Esophagus squamous epithelium (tissue), 5 donors: Measurements from ENCODE around the gene DBNDD1. TPM values are rescaled to one million over a fixed set of nuclear protein-coding genes. Genes with fewer than 3 reads are reported as not detected.
A peak's percentile ranks its signal among the peaks of the same experiment; 100 is the strongest.

Experiments used
- DNase-seq: peaks from one replicate; lab custom pipeline; 2025; lab: John Stamatoyannopoulos, UW
- H3K27ac ChIP-seq, 4 donors: fragments of 200-600 bp; sonication (generic); one replicate each; pipeline ENCODE4 v1.5.1; 2016 to 2019; ENCODE audit warnings: mild to moderate bottlenecking in 1 of 4
- H3K27me3 ChIP-seq, 4 donors: fragments of 200-600 bp; sonication (generic); 1 replicate in 3 of 4; 2 replicates in 1 of 4; pipeline versions ENCODE4 v1.5.1 to v1.6.0; 2017 to 2021; ENCODE audit warnings: antibody characterized with exemption in 1 of 4
- H3K36me3 ChIP-seq, 3 donors: fragments of 200-600 bp; sonication (generic); one replicate each; pipeline ENCODE4 v1.5.1; 2016 to 2019
- H3K4me1 ChIP-seq, 3 donors: fragments of 200-600 bp; sonication (generic); one replicate each; pipeline ENCODE4 v1.5.1; 2017 to 2019
- H3K4me3 ChIP-seq, 4 donors: fragments of 200-600 bp; sonication (generic); 1 replicate in 3 of 4; 2 replicates in 1 of 4; pipeline ENCODE4 v1.5.1; 2016 to 2019; ENCODE audit warnings: mild to moderate bottlenecking in 2 of 4, moderate library complexity in 1 of 4
- H3K9me3 ChIP-seq, 3 donors: fragments of 200-600 bp; sonication (generic); one replicate each; pipeline ENCODE4 v1.5.1; 2016 to 2019
- CTCF ChIP-seq, 6 experiments: fragments of 450-650 bp in 4 of 6; fragments of 200-600 bp in 2 of 6; sonication (generic) in 2 of 6; IDR thresholded peaks; one replicate each; pipeline ENCODE4 v1.5.1; 2016 to 2019; ENCODE audit warnings: antibody characterized with exemption in 6 of 6, mild to moderate bottlenecking in 4 of 6, moderate library complexity in 4 of 6
- POLR2A ChIP-seq, 4 donors: fragments of 450-650 bp; IDR thresholded peaks; one replicate each; pipeline ENCODE4 v1.6.1; 2017; ENCODE audit warnings: antibody characterized with exemption in 4 of 4, mild to moderate bottlenecking in 4 of 4, moderate library complexity in 3 of 4
- WGBS, 2 donors: methylation state at CpG; one replicate each; pipeline ENCODE4 v1.1.5; 2018; 5-methylcytosine and 5-hydroxymethylcytosine counted together
- intact Hi-C: fragments of 100-400 bp; cut with DNase I; formaldehyde crosslinking; loops from one replicate; pipeline ENCODE4 v1.15.0; 2022
- total RNA-seq, 4 donors: library from RNA; depleted of rRNA; stranded (reverse); fragments of >200 nt; gene quantifications; one replicate each; pipeline ENCODE4 v1.1.0, GENCODE V29; 2016
- donor health status: DM: yes; HTN: yes; CAD: no.

The DBNDD1 gene
- total RNA-seq, 4 donors from 2014 or later = 5.8 to 29.2 (median 12.7) TPM

DNA sequence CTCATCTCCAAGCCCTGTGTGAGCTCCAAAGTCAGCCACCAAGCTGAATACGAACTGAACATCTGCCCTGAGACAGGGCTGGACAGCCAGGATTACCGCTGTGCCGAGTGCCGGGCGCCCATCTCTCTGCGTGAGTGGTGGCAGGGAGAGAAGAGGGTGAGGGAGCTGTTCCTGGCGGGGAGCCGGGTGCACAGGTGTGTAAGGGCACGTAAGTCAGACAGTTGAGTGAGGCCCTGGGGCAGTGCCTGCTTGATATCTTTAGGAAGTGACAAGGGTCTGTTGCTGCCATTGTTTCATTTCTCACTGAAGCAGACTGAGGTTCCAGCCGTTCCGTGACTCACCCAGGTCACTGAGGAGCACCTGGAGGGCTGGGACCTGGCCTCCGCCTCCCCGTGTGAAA is 58.3 kb downstream of the DBNDD1 start:
- intact Hi-C loops = no loop called here
- 83 to 100% methylated on average over 4 to 9 of the region's 13 CpGs for WGBS, 2 donors
- H3K9me3 ChIP-seq = no peaks in the 10 kb centered on the region
- TF ChIP-seq POLR2A (IDR thresholded peaks at IDR 0.05) = no peak
- TF ChIP-seq CTCF (IDR thresholded peaks at IDR 0.05) = no peak
- H3K36me3 ChIP-seq = peaks cover 0 to 90% (median 9%) of the 10 kb centered on the region in 3 donors
- no peak overlapping the region for H3K27ac ChIP-seq
- no peak overlapping the region for H3K4me3 ChIP-seq
- no peaks in the 10 kb centered on the region for H3K27me3 ChIP-seq
- H3K4me1 ChIP-seq = no peaks in the 10 kb centered on the region
- no peak for DNase-seq

GRCh38 chr16:89958596-89958995 is 60.7 kb downstream of the DBNDD1 start:
- DNase-seq = no peak
- 91 to 95% methylated on average over 9 to 10 of the region's 10 CpGs for WGBS, 2 donors
- no peak for TF ChIP-seq CTCF (IDR thresholded peaks at IDR 0.05)
- no peaks in the 10 kb centered on the region for H3K27me3 ChIP-seq
- intact Hi-C loops = no loop called here
- H3K4me3 ChIP-seq = no peak overlapping the region
- H3K27ac ChIP-seq = no peak overlapping the region
- no peaks in the 10 kb centered on the region for H3K9me3 ChIP-seq
- no peaks in the 10 kb centered on the region for H3K4me1 ChIP-seq
- H3K36me3 ChIP-seq = peaks cover 0 to 89% (median 9%) of the 10 kb centered on the region in 3 donors

- no peaks in the 10 kb centered on the region for H3K9me3 ChIP-seq
- WGBS, 2 donors = 83% methylated on average over 1 of the region's 7 CpGs; no CpG with 5 or more reads in 1 of the 2 donors
- no peaks in the 10 kb centered on the region for H3K4me1 ChIP-seq
- peaks cover 0 to 84% (median 9%) of the 10 kb centered on the region in 3 donors for H3K36me3 ChIP-seq
- DNase-seq = no peak
- H3K27ac ChIP-seq = no peak overlapping the region
- no peak for TF ChIP-seq CTCF (IDR thresholded peaks at IDR 0.05)
- no peak for TF ChIP-seq POLR2A (IDR thresholded peaks at IDR 0.05)
- H3K27me3 ChIP-seq = no peaks in the 10 kb centered on the region
- no peak overlapping the region for H3K4me3 ChIP-seq
- intact Hi-C loops = no loop called here
Measured at GRCh38 chr16:89958068-89958467, 61.2 kb downstream of the DBNDD1 start.

GRCh38 chr16:89957216-89957785 is 62.0 kb downstream of the DBNDD1 start:
- Histone ChIP-seq H3K27me3 (no peaks in the 10 kb centered on the region), H3K4me3 (peak overlapping the region in 1 of 4 donors; percentile 5), H3K36me3 (peaks cover 0 to 83% (median 9%) of the 10 kb centered on the region in 3 donors), H3K9me3 (no peaks in the 10 kb centered on the region), H3K4me1 (peaks cover 0 to 6% (median 0%) of the 10 kb centered on the region in 3 donors), H3K27ac (peak overlapping the region in 2 of 4 donors; percentile 8 to 21)
- intact Hi-C loops = no loop called here
- DNase-seq = no peak
- TF ChIP-seq CTCF (IDR thresholded peaks at IDR 0.05) = no peak
- TF ChIP-seq POLR2A (IDR thresholded peaks at IDR 0.05) = no peak
- WGBS, 2 donors = 88 to 92% methylated on average over 3 to 5 of the region's 23 CpGs

DNA sequence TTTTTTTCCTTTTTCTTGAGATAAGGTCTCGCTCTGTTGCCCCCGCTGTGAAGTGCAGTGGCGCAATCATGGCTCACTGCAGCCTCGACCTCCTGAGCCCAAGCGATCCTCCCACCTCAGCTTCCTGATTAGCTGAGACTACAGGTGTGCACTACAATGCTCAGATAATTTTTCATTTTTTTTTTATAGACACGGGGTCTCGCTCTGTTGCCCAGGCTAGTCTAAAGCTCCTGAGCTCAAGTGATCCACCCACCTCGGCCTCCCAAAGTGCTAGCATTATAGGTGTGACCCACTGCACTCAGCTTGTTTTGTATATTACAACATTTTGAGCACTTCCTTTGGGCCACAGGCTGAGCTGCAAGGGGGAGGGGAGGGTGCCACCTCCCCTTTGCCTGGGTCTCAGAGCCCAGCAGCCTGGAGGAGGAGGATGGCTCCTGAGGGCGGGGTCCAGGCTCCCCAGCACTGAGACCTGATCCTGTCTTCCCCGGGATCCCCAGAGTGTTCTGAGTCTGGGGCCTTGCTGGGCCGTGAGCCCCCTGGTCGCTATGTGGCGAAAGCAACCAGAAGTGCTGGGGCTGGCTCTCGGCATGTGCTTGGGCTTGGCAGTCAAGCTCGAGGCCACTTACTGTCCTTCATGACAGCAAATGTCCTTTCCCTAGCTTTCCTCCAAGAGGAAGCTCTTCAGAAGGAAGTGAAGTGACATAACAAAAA is 62.6 kb downstream of the DBNDD1 start:
- H3K4me3 ChIP-seq = no peak overlapping the region
- no peaks in the 10 kb centered on the region for H3K27me3 ChIP-seq
- 82 to 88% methylated on average over 9 to 10 of the region's 15 CpGs for WGBS, 2 donors
- intact Hi-C loops = no loop called here
- H3K27ac ChIP-seq = peak overlapping the region in 1 of 4 donors; percentile 21
- H3K9me3 ChIP-seq = no peaks in the 10 kb centered on the region
- TF ChIP-seq CTCF (IDR thresholded peaks at IDR 0.05) = no peak
- no peak for TF ChIP-seq POLR2A (IDR thresholded peaks at IDR 0.05)
- peaks cover 0 to 77% (median 9%) of the 10 kb centered on the region in 3 donors for H3K36me3 ChIP-seq
- DNase-seq = no peak
- H3K4me1 ChIP-seq = peaks cover 0 to 11% (median 0%) of the 10 kb centered on the region in 3 donors
